Stimulated activated naive B cell treated with anti-CD40 and anti-IgM and Interleukin-4, amounts not matched to agents 10 μg/mL and 1 μg/mL and 100 μg/mL, for 72 hours (primary cell): ENCODE results near the gene NPTN.
A peak's percentile ranks its signal among the peaks of the same experiment; 100 is the strongest.

Source experiments
- ATAC-seq, 2 donors: fragments of 150-1000 bp; cut with Tn5 transposase; replicated peaks; 2 replicates each; pipeline ENCODE4 v1.10.0; 2021; ENCODE audit warnings: moderate library complexity in 1 of 2
- DNase-seq: peaks from one replicate; pipeline ENCODE4 v3.0.0; 2021
- H3K27ac Mint-ChIP-seq: one replicate; pipeline ENCODE4 v1.8.0; 2022; ENCODE audit warnings: mild to moderate bottlenecking, mixed read lengths
- H3K27me3 Mint-ChIP-seq, 2 donors: one replicate each; pipeline ENCODE4 v1.8.0; 2022; ENCODE audit warnings: mixed read lengths in 2 of 2
- H3K36me3 Mint-ChIP-seq, 2 donors: one replicate each; pipeline ENCODE4 v1.8.0; 2022; ENCODE audit warnings: mixed read lengths in 2 of 2, mild to moderate bottlenecking in 1 of 2
- H3K4me1 Mint-ChIP-seq, 2 donors: one replicate each; pipeline ENCODE4 v1.8.0; 2022; ENCODE audit warnings: mixed read lengths in 2 of 2, mild to moderate bottlenecking in 1 of 2
- H3K4me3 Mint-ChIP-seq, 2 donors: one replicate each; pipeline ENCODE4 v1.8.0; 2022; ENCODE audit warnings: mild to moderate bottlenecking in 2 of 2, mixed read lengths in 2 of 2, moderate library complexity in 1 of 2
- H3K9me3 Mint-ChIP-seq, 2 donors: one replicate each; pipeline ENCODE4 v1.8.0; 2022; ENCODE audit warnings: mixed read lengths in 2 of 2, mild to moderate bottlenecking in 1 of 2

The NPTN gene

DNA sequence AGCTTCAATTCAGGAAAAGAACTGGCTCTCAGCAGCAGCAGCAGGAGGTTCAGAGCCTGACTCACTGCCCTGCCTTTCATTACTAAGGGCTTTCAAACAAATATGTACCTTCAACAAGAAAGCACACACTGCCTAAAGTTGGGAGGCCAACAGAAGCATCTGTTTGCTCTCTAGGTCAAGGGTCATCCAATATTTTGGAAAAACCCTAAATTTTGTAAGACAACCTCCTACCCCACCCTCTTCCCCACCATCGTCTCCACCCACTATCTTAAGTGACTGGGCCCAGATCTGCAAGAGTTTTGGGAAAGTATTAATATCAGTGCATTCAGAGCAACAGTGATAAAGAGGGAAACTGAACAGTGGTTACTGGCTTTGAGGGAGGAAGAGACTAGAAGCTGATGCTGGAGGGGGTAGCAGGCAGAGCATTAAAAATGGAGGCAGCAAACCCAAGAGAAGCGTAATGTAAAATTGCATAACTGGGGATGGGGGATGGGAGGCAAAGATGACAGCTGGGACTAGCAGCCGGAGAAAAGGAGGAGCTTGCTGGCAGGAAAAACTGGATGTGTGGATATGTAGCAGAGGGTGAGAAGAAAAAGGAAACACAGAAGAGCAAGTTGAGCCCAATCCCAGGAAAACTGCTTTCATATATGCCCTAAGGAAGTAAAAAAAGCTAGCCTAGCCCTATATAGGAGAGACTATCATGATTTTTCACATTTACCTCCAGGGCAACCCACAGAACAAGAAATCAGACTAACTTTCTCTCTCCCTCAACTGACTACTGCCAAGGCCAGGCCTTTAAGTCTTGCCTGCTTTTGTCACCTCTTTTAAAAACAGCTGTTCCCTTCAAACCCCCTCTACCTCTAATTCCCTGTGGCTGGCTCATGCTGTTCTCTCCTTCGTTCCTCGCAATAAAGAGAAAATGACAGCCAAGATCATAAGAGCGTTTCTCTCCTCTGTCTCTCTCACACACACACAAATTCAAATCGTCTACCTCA, 31.4 kb downstream of the NPTN start:
- Mint-ChIP-seq H3K27ac (no peak overlapping the region), H3K9me3 (no peaks in the 10 kb centered on the region), H3K4me1 (peaks cover 17 to 24% of the 10 kb centered on the region in 2 donors), H3K27me3 (no peaks in the 10 kb centered on the region), H3K4me3 (no peak overlapping the region), H3K36me3 (peaks cover under 1 to 7% of the 10 kb centered on the region in 2 donors)
- DNase-seq (no peak), ATAC-seq (no peak)

DNA sequence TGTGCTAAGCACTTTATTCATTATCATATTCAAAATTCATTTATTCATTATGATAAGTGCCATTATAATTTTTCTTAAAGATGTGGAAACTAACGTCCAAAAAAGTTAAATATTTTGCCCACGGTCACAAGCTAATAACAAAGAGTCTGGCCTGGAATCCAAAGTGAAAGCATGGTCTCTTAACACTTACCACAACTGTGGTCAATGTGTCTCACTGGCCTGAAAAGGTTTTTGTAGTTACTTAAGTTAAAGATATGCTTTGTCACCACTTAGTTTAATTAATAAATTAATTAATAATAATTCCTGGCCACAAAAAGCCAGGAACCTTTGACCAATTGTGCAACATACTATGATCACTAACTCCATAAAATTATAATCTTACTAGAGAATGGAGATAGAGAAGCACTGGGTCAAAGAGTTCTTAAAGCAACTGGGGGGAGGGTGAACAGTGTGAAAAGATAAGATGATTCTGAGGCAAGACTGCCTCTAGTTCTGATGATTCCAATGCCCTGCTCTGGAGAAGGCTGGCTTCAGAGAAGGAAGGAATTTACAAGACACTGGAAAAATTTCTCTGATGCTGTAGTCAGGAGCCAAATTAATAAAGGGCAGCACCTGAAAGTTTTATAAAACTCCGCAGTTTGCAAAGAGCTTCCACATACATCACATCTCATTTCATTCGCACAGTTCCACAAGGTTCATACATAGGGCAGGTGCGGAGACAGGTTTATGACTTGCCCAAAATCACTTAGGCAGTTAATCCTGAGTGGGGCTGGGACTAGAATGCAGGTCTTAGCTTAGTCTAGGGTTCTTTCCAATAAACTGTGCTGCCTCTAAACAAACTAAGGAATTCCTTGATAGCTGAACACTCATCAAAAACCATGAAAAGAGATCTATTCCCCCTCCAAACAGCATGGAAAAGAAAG, 32.5 kb downstream of the NPTN start:
- Mint-ChIP-seq H3K9me3 (no peaks in the 10 kb centered on the region), H3K4me1 (peaks cover 19 to 34% of the 10 kb centered on the region in 2 donors), H3K36me3 (peaks cover 10% of the 10 kb centered on the region in 2 donors), H3K27ac (no peak overlapping the region), H3K27me3 (no peaks in the 10 kb centered on the region), H3K4me3 (no peak overlapping the region)
- no peak for ATAC-seq
- no peak for DNase-seq

DNA sequence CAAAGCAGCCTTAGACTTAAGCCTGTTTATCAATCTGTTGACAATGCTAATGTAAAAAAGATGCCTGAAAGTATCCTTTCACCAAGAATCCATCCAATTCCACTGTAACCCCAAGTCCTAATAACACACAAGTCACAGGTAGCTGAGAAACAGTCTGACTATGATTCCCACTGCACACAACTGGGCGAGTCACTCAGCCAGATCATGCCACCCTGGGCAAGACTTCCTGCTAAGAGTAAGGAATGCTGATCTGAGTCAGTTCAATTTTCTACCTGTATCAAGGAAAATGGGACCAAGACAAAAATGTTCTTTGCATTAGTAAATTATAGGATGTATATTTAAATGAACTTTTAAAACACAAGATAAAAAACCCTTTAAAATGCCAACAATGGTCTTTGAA, 33.3 kb downstream of the NPTN start:
- Mint-ChIP-seq H3K9me3 (no peaks in the 10 kb centered on the region), H3K36me3 (peaks cover 10% of the 10 kb centered on the region in 2 donors), H3K27me3 (no peaks in the 10 kb centered on the region), H3K4me1 (peaks cover 20 to 39% of the 10 kb centered on the region in 2 donors), H3K27ac (no peak overlapping the region), H3K4me3 (no peak overlapping the region)
- DNase-seq (no peak), ATAC-seq (no peak)

DNA sequence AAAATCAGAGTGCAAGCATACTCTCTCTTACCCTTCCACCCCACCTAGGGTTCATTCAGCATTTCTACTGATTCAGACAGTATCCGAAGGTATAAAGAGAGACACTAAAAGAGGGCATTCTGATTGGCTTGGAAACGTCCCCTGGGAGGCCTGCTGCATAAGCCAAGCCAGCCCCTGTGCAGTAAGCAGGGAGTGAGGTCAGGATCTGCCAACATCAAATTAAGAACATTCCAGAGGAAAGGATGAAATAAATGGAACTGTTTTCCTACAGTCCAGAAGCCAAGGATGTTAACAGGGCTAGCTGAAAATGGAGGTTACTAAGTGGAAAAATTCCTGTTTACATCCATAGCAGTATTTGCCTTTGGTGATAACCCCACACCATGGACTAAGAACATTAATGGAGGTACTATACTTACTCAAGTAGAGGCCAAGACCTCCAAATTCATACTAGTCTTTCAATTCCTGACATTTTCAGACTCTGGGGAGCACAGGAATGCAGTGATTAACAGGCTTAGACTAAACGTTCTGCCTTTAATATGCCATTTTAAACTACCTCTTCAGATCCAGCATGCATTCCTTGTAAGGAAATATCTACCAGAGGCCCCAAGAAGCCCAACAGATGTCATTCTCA, 34.5 kb downstream of the NPTN start:
- DNase-seq (no peak), ATAC-seq (no peak)
- peak overlapping the region; percentile 68 for H3K27ac Mint-ChIP-seq
- no peaks in the 10 kb centered on the region for H3K27me3 Mint-ChIP-seq
- H3K36me3 Mint-ChIP-seq: peaks cover 7 to 13% of the 10 kb centered on the region in 2 donors
- no peaks in the 10 kb centered on the region for H3K9me3 Mint-ChIP-seq
- H3K4me3 Mint-ChIP-seq: no peak overlapping the region
- peaks cover 19 to 52% of the 10 kb centered on the region in 2 donors for H3K4me1 Mint-ChIP-seq

DNA sequence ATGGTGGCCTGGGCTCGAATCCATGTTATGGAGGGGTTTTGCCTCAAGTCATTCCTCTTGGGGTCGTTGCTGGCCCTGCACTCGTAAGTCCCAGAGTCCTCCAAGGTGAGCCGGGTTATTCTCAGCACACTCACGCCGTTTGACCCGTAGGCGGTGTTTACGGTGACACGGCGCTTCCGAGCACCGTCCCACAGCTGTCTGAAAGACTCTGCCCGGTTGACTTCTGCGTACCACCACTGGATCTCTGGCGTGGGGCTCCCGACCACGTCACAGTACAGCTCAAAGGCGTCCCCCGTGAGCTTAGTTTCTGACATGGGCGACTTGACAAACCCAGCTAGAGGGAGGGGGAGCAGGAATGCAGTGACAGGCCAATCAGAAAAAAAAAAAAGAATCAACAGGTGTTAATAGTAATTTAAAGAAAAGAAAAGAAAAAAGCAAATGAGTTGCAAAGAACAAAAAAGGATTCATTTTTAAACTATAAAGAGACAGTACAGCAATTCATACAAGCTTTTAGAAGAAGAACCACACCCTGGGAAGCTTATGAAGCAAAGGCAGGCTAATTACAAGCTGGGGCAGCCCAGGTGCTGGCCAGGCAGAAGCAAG, 36.1 kb downstream of the NPTN start:
- DNase-seq (no peak), ATAC-seq (no peak)
- Mint-ChIP-seq H3K9me3 (no peaks in the 10 kb centered on the region), H3K4me3 (no peak overlapping the region), H3K27me3 (no peaks in the 10 kb centered on the region), H3K4me1 (peaks cover 17 to 53% of the 10 kb centered on the region in 2 donors), H3K27ac (no peak overlapping the region), H3K36me3 (peaks cover 6 to 14% of the 10 kb centered on the region in 2 donors)

DNA sequence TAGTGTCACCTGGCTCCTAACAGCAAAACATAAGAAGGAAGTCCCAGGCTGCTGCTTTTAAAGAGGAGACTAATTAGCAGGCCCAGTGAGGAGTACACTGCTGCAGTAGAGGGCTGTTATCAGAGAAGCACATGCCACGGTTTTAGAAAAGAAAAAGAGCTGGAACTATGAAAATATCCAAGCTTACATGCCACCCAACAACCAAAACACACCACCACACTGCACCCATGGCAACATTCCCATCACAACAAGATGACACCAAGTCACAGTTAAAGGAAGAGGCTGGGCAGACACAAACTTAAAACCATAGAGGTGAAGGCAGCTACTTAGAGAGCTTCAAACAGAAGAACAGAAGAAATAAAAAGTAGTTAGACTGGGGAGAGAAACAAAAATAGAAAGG, 37.0 kb downstream of the NPTN start:
- Mint-ChIP-seq H3K9me3 (no peaks in the 10 kb centered on the region), H3K27me3 (no peaks in the 10 kb centered on the region), H3K27ac (no peak overlapping the region), H3K4me1 (peaks cover 20 to 53% of the 10 kb centered on the region in 2 donors), H3K36me3 (peaks cover 6 to 21% of the 10 kb centered on the region in 2 donors), H3K4me3 (no peak overlapping the region)
- ATAC-seq (no peak), DNase-seq (no peak)

DNA sequence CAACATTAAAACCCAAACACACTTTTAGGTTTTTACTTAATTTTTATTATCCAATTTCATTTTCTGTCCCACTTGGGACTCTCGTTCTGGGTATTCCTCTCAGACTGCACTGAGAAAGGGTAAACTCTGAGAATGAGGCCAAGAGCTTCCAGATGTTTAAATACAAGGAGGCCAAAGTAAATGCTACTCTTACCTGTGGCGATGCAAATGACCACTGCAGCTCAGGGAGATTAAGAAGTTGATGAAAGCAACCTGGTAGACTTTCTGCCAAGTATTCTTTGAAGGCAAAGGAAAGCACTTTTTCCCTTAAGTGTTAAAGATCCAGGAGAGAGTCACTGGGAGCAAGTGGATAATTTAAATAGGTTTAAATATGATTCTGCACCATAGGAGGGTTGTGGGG, 39.1 kb downstream of the NPTN start:
- Mint-ChIP-seq H3K36me3 (peaks cover 9 to 26% of the 10 kb centered on the region in 2 donors), H3K27me3 (no peaks in the 10 kb centered on the region), H3K4me3 (no peak overlapping the region), H3K9me3 (no peaks in the 10 kb centered on the region), H3K4me1 (peaks cover 20 to 44% of the 10 kb centered on the region in 2 donors), H3K27ac (no peak overlapping the region)
- DNase-seq (no peak), ATAC-seq (no peak)

DNA sequence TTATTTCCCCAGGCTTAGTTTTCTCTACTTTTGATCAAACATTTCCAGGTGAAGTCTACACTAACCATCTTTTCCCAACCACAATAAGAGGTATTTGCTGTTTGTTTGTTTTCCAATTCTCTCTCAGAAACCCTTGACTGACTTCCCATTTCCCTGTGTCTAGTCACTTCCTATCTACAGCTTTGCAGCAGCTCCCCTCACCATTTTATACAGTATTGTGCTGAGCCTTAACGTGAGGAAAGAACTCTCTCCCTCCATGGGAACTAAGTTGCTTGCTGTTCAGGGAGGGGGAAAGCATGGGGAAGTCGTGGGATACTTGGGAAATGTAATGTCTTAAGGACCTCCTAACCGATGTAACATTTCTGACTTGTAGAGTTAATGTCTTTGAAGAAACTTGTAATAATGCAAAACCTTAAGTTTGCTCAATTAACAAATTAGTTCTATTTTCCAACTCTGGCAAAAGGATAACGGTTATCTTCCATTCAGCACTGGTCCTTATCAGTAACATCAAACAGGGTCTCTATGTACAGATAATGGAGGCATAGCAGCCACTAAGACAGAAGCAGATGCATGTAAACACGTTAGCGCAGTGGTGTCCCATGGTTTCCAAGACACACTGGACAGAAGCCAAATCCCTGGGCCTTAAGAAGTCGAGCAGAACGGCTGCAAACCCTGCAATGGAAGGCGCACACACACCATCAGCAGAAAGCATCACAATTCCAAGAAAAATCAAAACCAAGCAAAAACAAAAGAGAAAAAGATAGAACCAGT, 39.7 kb downstream of the NPTN start:
- DNase-seq: no peak
- no peak for ATAC-seq
- no peak overlapping the region for H3K4me3 Mint-ChIP-seq
- H3K27ac Mint-ChIP-seq: no peak overlapping the region
- peaks cover 19 to 41% of the 10 kb centered on the region in 2 donors for H3K4me1 Mint-ChIP-seq
- peaks cover 15 to 33% of the 10 kb centered on the region in 2 donors for H3K36me3 Mint-ChIP-seq
- H3K9me3 Mint-ChIP-seq: no peaks in the 10 kb centered on the region
- no peaks in the 10 kb centered on the region for H3K27me3 Mint-ChIP-seq

DNA sequence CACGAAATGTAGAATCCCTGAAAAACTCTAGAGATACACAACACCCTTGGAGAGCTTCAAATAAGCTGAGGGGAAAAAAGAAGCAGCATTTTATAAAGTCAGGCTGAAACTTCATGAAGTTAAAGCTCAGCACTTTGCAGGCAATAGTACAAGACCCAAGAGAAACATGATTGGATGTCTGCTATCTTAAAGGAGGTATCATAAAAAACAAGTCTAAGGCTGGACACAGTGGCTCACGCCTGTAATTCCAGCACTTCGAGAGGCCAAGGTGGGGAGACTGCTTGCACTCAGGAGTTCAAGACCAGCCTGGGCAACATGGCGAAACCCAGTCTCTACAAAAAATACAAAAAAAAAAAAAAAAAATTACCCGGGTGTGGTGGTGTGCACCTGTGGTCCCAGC, 42.9 kb downstream of the NPTN start:
- peaks cover 8 to 15% of the 10 kb centered on the region in 2 donors for H3K4me1 Mint-ChIP-seq
- no peak overlapping the region for H3K4me3 Mint-ChIP-seq
- no peaks in the 10 kb centered on the region for H3K27me3 Mint-ChIP-seq
- H3K27ac Mint-ChIP-seq: no peak overlapping the region
- ATAC-seq: no peak
- no peak for DNase-seq
- H3K9me3 Mint-ChIP-seq: no peaks in the 10 kb centered on the region
- peaks cover 23 to 54% of the 10 kb centered on the region in 2 donors for H3K36me3 Mint-ChIP-seq

DNA sequence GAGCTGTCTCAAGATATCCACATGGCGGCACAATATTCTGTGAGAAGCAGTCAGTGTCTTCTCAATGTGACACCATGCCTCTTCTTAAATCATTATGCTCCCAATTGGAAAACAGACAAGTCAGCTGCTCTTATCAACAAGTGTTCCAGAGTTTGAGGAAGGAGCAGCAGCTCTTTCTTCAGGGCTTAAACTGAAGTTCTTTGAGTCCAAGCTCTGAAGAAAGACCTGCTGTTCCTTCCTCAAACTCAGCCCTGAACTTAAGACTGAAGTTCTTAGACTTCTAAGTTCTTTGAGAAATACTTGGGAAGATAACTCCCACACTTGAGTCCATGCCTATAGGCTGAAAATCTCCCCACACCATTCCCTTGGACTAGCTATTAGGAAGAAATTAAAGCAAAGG, 43.4 kb downstream of the NPTN start:
- DNase-seq (no peak), ATAC-seq (no peak)
- no peak overlapping the region for H3K27ac Mint-ChIP-seq
- no peak overlapping the region for H3K4me3 Mint-ChIP-seq
- peaks cover 7 to 13% of the 10 kb centered on the region in 2 donors for H3K4me1 Mint-ChIP-seq
- H3K36me3 Mint-ChIP-seq: peaks cover 28 to 59% of the 10 kb centered on the region in 2 donors
- H3K27me3 Mint-ChIP-seq: no peaks in the 10 kb centered on the region
- no peaks in the 10 kb centered on the region for H3K9me3 Mint-ChIP-seq

DNA sequence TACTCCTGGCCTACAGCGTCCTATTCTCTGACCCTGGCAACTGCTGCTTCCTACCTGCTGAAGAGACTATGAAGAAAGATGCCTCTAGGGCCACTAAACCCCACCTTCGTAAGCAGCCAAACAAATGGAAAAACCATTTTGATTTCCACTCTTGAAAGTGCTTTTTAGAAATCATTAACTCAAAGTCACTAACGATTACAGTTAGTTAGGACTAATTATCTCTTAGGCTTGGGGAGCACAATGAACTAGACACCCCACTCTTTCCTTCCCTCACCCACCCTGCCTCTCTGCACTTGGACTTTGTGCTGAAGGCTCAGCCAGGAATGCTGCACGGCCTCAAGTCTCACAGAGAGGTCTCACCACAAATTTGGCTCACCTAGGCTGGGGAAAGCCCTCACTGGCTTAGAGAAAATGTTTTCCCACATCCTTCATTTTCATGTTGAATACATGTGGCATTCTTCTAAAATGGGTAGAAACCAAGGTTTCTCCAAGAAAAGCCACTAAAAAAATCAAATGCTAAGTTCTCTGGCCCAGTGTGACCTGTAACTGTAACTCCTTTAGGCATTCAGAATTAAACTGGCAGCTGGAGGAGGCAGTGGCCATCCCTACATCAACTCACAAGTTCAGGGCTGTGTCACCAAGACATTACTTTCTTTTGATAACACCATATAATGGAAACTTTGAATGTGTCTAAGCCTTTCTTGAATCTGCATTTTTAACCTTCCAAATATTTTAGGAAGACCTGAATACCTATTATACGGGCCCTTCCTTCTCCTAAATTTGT, 47.1 kb downstream of the NPTN start:
- ATAC-seq: no peak
- no peaks in the 10 kb centered on the region for H3K4me1 Mint-ChIP-seq
- peaks cover 42 to 73% of the 10 kb centered on the region in 2 donors for H3K36me3 Mint-ChIP-seq
- DNase-seq: no peak
- no peaks in the 10 kb centered on the region for H3K27me3 Mint-ChIP-seq
- no peak overlapping the region for H3K27ac Mint-ChIP-seq
- no peak overlapping the region for H3K4me3 Mint-ChIP-seq
- no peaks in the 10 kb centered on the region for H3K9me3 Mint-ChIP-seq

DNA sequence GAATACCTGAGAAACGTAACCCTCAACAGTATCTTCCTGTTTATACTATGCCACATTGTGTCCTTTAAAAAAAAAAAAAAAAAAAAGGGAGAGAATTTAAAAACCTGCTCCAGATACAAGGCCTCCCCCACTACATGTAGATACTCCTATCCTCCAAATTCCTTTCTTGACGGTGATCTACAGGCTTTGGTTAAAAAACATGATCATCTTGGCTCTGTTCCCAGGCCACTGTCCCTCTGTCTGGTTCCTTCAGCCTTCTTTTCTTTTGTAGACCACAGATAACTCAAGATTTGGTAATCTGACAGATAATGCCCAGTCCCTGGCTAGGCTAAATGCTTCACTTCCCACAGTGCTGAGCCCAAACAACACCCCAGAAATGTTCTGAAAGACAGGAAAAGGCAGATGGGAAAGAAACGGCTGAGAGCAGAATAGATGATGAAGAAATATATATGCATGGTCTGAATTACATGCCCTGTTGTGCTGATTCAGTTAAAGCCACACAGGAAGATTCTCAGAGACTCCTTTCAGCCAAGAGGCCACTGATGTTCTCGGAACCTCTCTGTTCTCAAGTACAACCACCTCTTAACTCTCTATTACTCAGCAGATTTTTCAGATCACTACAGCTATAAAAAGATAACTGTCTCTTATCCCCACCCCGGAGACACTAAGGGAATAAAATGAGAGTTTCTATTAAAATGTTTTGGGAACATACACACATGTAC, 48.3 kb downstream of the NPTN start:
- DNase-seq (no peak), ATAC-seq (no peak)
- H3K27me3 Mint-ChIP-seq: no peaks in the 10 kb centered on the region
- H3K4me3 Mint-ChIP-seq: no peak overlapping the region
- H3K36me3 Mint-ChIP-seq: peaks cover 42 to 74% of the 10 kb centered on the region in 2 donors
- H3K4me1 Mint-ChIP-seq: no peaks in the 10 kb centered on the region
- no peak overlapping the region for H3K27ac Mint-ChIP-seq
- H3K9me3 Mint-ChIP-seq: no peaks in the 10 kb centered on the region
